ENCODE results near the gene CAPN11.
"Not testable (repeated sequence)": the region's sequence is repeated elsewhere in the genome, so short reads cannot be mapped to it uniquely, and the experiment has no call there.

The CAPN11 gene

GRCh38 chr6:44157152-44157521 is 1.5 kb upstream of the CAPN11 start:
- no peak for DNase-seq

- no peak for DNase-seq
Measured at GRCh38 chr6:44161997-44162338, 3.3 kb downstream of the CAPN11 start.

- no peak for DNase-seq
Measured at GRCh38 chr6:44162876-44163625, 4.4 kb downstream of the CAPN11 start.

- DNase-seq = no peak
Measured at GRCh38 chr6:44166116-44166515, 7.5 kb downstream of the CAPN11 start.

- no peak for DNase-seq
Measured at GRCh38 chr6:44166591-44167184, 8.1 kb downstream of the CAPN11 start.

- DNase-seq = no peak
Measured at GRCh38 chr6:44167567-44167966, 8.9 kb downstream of the CAPN11 start.

- DNase-seq = no peak
Measured at GRCh38 chr6:44169154-44169553, 10.5 kb downstream of the CAPN11 start.

GRCh38 chr6:44169886-44170570 is 11.4 kb downstream of the CAPN11 start:
- DNase-seq = no peak

GRCh38 chr6:44171899-44172546 is 13.4 kb downstream of the CAPN11 start:
- peak in 1 of 5 experiments; percentile 22 for DNase-seq

GRCh38 chr6:44172731-44173500 is 14.3 kb downstream of the CAPN11 start:
- DNase-seq = peak; percentile 31 to 72 (median 63)

- no peak for DNase-seq
Measured at GRCh38 chr6:44176130-44176761, 17.6 kb downstream of the CAPN11 start.

GRCh38 chr6:44176762-44177509 is 18.3 kb downstream of the CAPN11 start:
- DNase-seq = peak in 2 of 5 experiments; percentile 27 to 58

- DNase-seq = no peak
Measured at GRCh38 chr6:44177691-44178423, 19.2 kb downstream of the CAPN11 start.

- no peak for DNase-seq
Measured at GRCh38 chr6:44178424-44179071, 19.9 kb downstream of the CAPN11 start.

- no peak for DNase-seq
Measured at GRCh38 chr6:44179072-44179536, 20.5 kb downstream of the CAPN11 start.

- DNase-seq = no peak
Measured at GRCh38 chr6:44179648-44180047, 21.0 kb downstream of the CAPN11 start.

- no peak for DNase-seq
Measured at GRCh38 chr6:44180406-44180805, 21.8 kb downstream of the CAPN11 start.

- DNase-seq = no peak
Measured at GRCh38 chr6:44180886-44181285, 22.3 kb downstream of the CAPN11 start.

- DNase-seq = not testable (repeated sequence)
Measured at GRCh38 chr6:44181784-44182183, 23.2 kb downstream of the CAPN11 start.

GRCh38 chr6:44182911-44183390 is 24.3 kb downstream of the CAPN11 start:
- DNase-seq = no peak
